A673 (cell line): ENCODE measurements around the gene NFATC3.

Experiments used
- CTCF ChIP-seq: fragments of 300-800, 200-600 bp; sonication (generic); conservative IDR thresholded peaks from 2 replicates; pipeline ENCODE4 v1.5.1; 2017; ENCODE audit warnings: low read depth, mild to moderate bottlenecking, antibody characterized with exemption, low read length, moderate library complexity, mixed read lengths
- EZH2 ChIP-seq: fragments of 200-600 bp; sonication (generic); IDR thresholded peaks from 2 replicates; pipeline ENCODE4 v1.6.1; 2017; ENCODE audit warnings: borderline replicate concordance, low read depth, mild to moderate bottlenecking, mixed read lengths, antibody characterized with exemption, low read length; ENCODE audit not compliant: poor library complexity, severe bottlenecking

- no peak for TF ChIP-seq CTCF
- TF ChIP-seq EZH2 = no peak
Observed at GRCh38 chr16:68234188-68235107, 149.3 kb downstream of the NFATC3 start.
